HCT116 (cell line): ENCODE results near the gene RBBP8NL. TPM values are rescaled to one million over a fixed set of nuclear protein-coding genes. Genes with fewer than 3 reads are reported as not detected.

ENCODE experiments used
- ATAC-seq: fragments of 200-7000 bp; cut with Tn5 transposase; 2 replicates; pipeline ENCODE4 v1.9.1; 2020; ENCODE audit warnings: mild to moderate bottlenecking, moderate library complexity
- BruUV-seq: library from RNA; stranded (reverse); fragments of 400-500 nt; replicated peaks from 2 replicates; lab custom pipeline; 2021; lab: Mats Ljungman, UMichigan
- CTCF ChIA-PET: fragments of 300-600 bp; sonication (Branson Sonifier 250); formaldehyde crosslinking; loops from one replicate; lab custom pipeline; 2021; ENCODE audit warnings: antibody characterized with exemption; lab: Charles Lee
- POLR2A ChIA-PET: fragments of 300-600, 350-600 bp; sonication (Branson Sonifier 250); formaldehyde crosslinking; loops from one replicate; lab custom pipeline; 2021; ENCODE audit warnings: antibody characterized with exemption; lab: Charles Lee
- RAD21 ChIA-PET, 2 experiments: fragments of 300-600 bp; sonication (Branson Sonifier 250); formaldehyde crosslinking; loops; one replicate each; lab custom pipeline; 2023; ENCODE audit warnings: low total read pairs in 2 of 2; ENCODE audit not compliant: uncharacterized antibody in 2 of 2, unreplicated experiment in 2 of 2, low non-redundant PET in 1 of 2; lab: Charles Lee
- DNase-seq: peaks from one replicate; pipeline ENCODE4 v3.0.0-alpha.2; 2010; ENCODE audit warnings: low read depth, low spot score
- H2AFZ ChIP-seq: fragments of 200-600 bp; shearing (Covaris generic), sonication (generic); 2 replicates; pipeline ENCODE4 v1.6.1; 2017; ENCODE audit warnings: low read depth, mixed run types, mixed read lengths, antibody characterized with exemption, low read length; ENCODE audit not compliant: poor library complexity, severe bottlenecking
- H3K27ac ChIP-seq: 2 replicates; pipeline ENCODE4 v1.5.1; 2012; ENCODE audit warnings: low read depth, low read length
- H3K27me3 ChIP-seq: fragments of 200-600 bp; sonication (generic); 2 replicates; pipeline ENCODE4 v1.6.1; 2016; ENCODE audit warnings: mixed run types, low read length, mixed read lengths; ENCODE audit not compliant: insufficient read depth
- H3K36me3 ChIP-seq, 2 experiments: fragments of 200-500 bp in 1 of 2; fragments of 200-600 bp in 1 of 2; sonication (Bioruptor generic) in 1 of 2; sonication (generic) in 1 of 2; 2 replicates each; pipeline versions ENCODE4 v1.5.1 to v1.6.1; 2014 to 2016; ENCODE audit warnings: low read length in 2 of 2, inconsistent platforms in 1 of 2, mixed read lengths in 1 of 2, mixed run types in 1 of 2; ENCODE audit not compliant: insufficient read depth in 2 of 2, control insufficient read depth in 1 of 2
- H3K4me1 ChIP-seq, 2 experiments: fragments of 200-600 bp in 1 of 2; sonication (generic) in 1 of 2; 2 replicates each; pipeline versions ENCODE4 v1.5.1 to v1.6.1; 2012 to 2017; ENCODE audit warnings: low read length in 2 of 2, inconsistent platforms in 1 of 2, mild to moderate bottlenecking in 1 of 2, mixed read lengths in 1 of 2, mixed run types in 1 of 2, moderate library complexity in 1 of 2; ENCODE audit not compliant: insufficient read depth in 2 of 2, control insufficient read depth in 1 of 2
- H3K4me2 ChIP-seq: fragments of 200-600 bp; sonication (generic); 2 replicates; pipeline ENCODE4 v1.6.1; 2017; ENCODE audit warnings: mixed run types, low read length, mixed read lengths
- H3K4me3 ChIP-seq, 2 experiments: fragments of 200-600 bp in 1 of 2; sonication (generic) in 1 of 2; replicated peaks in 1 of 2; 2 replicates each; pipeline ENCODE4 v1.5.1; 2011 to 2016; ENCODE audit warnings: low read length in 2 of 2, control low read depth in 1 of 2, low read depth in 1 of 2, mild to moderate bottlenecking in 1 of 2, mixed read lengths in 1 of 2, mixed run types in 1 of 2
- H3K79me2 ChIP-seq: fragments of 200-600 bp; sonication (generic); 2 replicates; pipeline ENCODE4 v1.6.1; 2017; ENCODE audit warnings: mild to moderate bottlenecking, mixed run types, low read length, moderate library complexity, mixed read lengths; ENCODE audit not compliant: insufficient read depth
- H3K9ac ChIP-seq: fragments of 200-600 bp; sonication (generic); 2 replicates; pipeline ENCODE4 v1.6.1; 2016; ENCODE audit warnings: low read length, mixed read lengths
- H3K9me2 ChIP-seq: fragments of 200-600 bp; sonication (generic), shearing (Covaris generic); 2 replicates; pipeline ENCODE4 v1.6.1; 2017; ENCODE audit warnings: mixed run types, mild to moderate bottlenecking, moderate library complexity; ENCODE audit not compliant: insufficient read depth
- H3K9me3 ChIP-seq, 2 experiments: fragments of 200-500 bp in 1 of 2; fragments of 200-600 bp in 1 of 2; sonication (Bioruptor generic) in 1 of 2; sonication (generic) in 1 of 2; 2 replicates each; pipeline ENCODE4 v1.6.1; 2014 to 2017; ENCODE audit warnings: low read length in 2 of 2, mixed read lengths in 2 of 2, inconsistent platforms in 1 of 2, low read depth in 1 of 2, mild to moderate bottlenecking in 1 of 2, mixed run types in 1 of 2, moderate library complexity in 1 of 2; ENCODE audit not compliant: control insufficient read depth in 1 of 2, insufficient read depth in 1 of 2
- H4K20me1 ChIP-seq: fragments of 200-600 bp; sonication (generic), shearing (Covaris generic); 2 replicates; pipeline ENCODE4 v1.6.1; 2017; ENCODE audit warnings: mixed run types, mild to moderate bottlenecking, moderate library complexity; ENCODE audit not compliant: insufficient read depth
- CBX3 ChIP-seq: IDR thresholded peaks from 2 replicates; pipeline ENCODE4 v1.6.1; 2012; ENCODE audit warnings: low read depth
- EGR1 ChIP-seq: IDR thresholded peaks from 2 replicates; pipeline ENCODE4 v1.6.1; 2012; ENCODE audit warnings: low read depth
- EZH2 ChIP-seq: fragments of 200-600 bp; sonication (generic); IDR thresholded peaks from 2 replicates; pipeline ENCODE4 v1.6.1; 2017; ENCODE audit warnings: antibody characterized with exemption, mixed run types
- EZH2phosphoT487 ChIP-seq: fragments of 200-600 bp; IDR thresholded peaks from 2 replicates; pipeline ENCODE4 v1.6.1; 2018; ENCODE audit warnings: antibody characterized with exemption, borderline replicate concordance
- JUND ChIP-seq: IDR thresholded peaks from 2 replicates; pipeline ENCODE4 v1.6.1; 2012
- POLR2A ChIP-seq: IDR thresholded peaks from 2 replicates; pipeline ENCODE4 v1.7.0; 2011; ENCODE audit warnings: borderline replicate concordance; ENCODE audit not compliant: insufficient read depth, insufficient read length; ENCODE audit errors: extremely low read depth
- POLR2AphosphoS5 ChIP-seq: IDR thresholded peaks from 2 replicates; pipeline ENCODE4 v1.6.1; 2011; ENCODE audit warnings: mild to moderate bottlenecking, low read depth, low read length, moderate library complexity
- RAD21 ChIP-seq: IDR thresholded peaks from 2 replicates; pipeline ENCODE4 v1.6.1; 2012; ENCODE audit warnings: low read depth, mild to moderate bottlenecking
- SIN3A ChIP-seq: IDR thresholded peaks from 2 replicates; pipeline ENCODE4 v1.6.1; 2012; ENCODE audit warnings: low read depth
- SP1 ChIP-seq: IDR thresholded peaks from 2 replicates; pipeline ENCODE4 v1.6.1; 2012; ENCODE audit warnings: low read depth
- SRF ChIP-seq: IDR thresholded peaks from 2 replicates; pipeline ENCODE4 v1.6.1; 2012; ENCODE audit warnings: low read depth
- ZFX ChIP-seq: fragments of 450-650 bp; IDR thresholded peaks from 2 replicates; pipeline ENCODE4 v1.6.1; 2017
- ZNF274 ChIP-seq: fragments of 200-500 bp; sonication (Bioruptor generic); IDR thresholded peaks from 2 replicates; pipeline ENCODE4 v1.6.1; 2014; ENCODE audit warnings: mild to moderate bottlenecking, low read depth, low read length, inconsistent platforms
- intact Hi-C: fragments of 100-400 bp; cut with micrococcal nuclease; formaldehyde crosslinking; loops from 2 replicates; pipeline ENCODE4 v1.10.0; 2022
- total RNA-seq: library from RNA; stranded (reverse); gene quantifications from one replicate; pipeline ENCODE4 v1.2.1, GENCODE V29; 2021; ENCODE audit not compliant: unreplicated experiment
- TF ChIP-seq, protein P1 (sequence below): IDR thresholded peaks from 2 replicates; pipeline ENCODE4 v1.6.1; 2012; ENCODE audit warnings: low read depth
- TF ChIP-seq, protein P2 (sequence below): IDR thresholded peaks from 2 replicates; pipeline ENCODE4 v1.6.1; 2012
- TF ChIP-seq, protein P3 (sequence below): IDR thresholded peaks from 2 replicates; pipeline ENCODE4 v1.6.1; 2011; ENCODE audit warnings: mild to moderate bottlenecking, low read length, moderate library complexity; ENCODE audit not compliant: insufficient replicate concordance; ENCODE audit errors: extremely low read depth

The RBBP8NL gene
- total RNA-seq, 1 experiment from 2014 or later = 0.59 TPM

DNA sequence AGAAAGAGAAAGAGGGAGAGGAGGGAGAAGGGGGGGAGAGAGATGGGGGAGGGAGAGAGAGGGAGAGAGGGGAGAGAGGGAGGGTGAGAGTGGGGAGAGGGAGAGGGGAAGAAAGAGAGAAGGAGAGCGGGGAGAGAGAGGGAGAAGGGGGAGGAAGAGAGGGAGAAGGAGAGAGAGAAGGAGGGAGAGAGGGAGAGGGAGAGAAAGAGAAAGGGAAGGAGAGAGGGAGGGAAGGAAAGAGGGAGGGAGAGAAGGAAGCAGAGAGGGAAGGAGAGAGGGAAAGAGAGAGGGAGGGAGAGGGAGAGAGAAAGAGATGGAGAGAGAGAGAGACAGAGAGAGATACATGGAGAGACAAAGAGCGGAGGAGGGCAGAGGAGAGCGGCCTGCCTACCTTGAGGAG is 24.6 kb upstream of the RBBP8NL start:
- Histone ChIP-seq H3K27me3 (0 out of 2 replicates have a peak, but pooled peaks cover 4% of the 10 kb centered on the region), H3K9me3 (no peaks in the 10 kb centered on the region), H3K9me2 (no peaks in the 10 kb centered on the region), H3K36me3 (no peaks in the 10 kb centered on the region), H3K79me2 (no peaks in the 10 kb centered on the region), H4K20me1 (no peaks in the 10 kb centered on the region), H3K4me3 (no peak overlapping the region), H3K4me1 (0 out of 4 replicates have a peak, but pooled peaks cover 0 to 3% of the 10 kb centered on the region in 2 experiments), H3K27ac (no peak overlapping the region), H3K4me2 (no peak overlapping the region), H2AFZ (no peak overlapping the region), H3K9ac (no peak overlapping the region)
- no TSS peak for BruUV-seq
- RAD21 ChIA-PET = no interaction called here
- intact Hi-C loops = no loop called here
- CTCF ChIA-PET = no interaction called here
- DNase-seq (no peak), ATAC-seq (no peak)
- POLR2A ChIA-PET = no interaction called here
- TF ChIP-seq ZFX = no peak

DNA sequence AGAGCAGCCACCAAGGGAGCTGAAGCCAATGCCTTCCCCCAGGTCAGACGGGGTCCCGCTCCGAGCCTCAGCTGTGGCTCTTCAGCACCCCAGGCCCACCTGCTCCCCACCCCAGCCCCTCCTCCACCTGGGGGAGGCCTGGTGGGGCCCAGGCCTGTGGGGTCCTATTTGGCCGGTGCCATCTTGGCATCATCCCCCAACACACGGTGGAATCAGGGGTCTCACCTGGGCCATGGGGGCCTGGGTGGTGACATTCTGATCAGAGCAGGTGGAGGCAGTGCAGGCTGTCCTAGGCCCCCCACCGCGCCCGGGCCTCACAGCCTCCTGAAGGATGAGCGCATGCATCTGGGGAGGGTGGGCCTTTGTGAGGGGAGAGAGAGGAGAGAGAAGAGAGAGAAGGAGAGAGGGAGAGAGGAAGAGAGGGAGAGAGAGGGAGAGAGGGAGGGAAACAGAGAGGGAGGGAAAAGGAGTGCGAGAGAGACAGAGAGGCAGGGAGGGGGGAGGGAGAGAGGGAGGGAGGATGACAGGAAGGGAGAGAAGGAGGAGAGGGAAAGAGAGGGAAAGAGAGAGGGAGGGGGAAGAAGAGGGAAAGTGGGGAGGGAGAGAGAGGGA is 23.9 kb upstream of the RBBP8NL start:
- Histone ChIP-seq H3K27me3 (0 out of 2 replicates have a peak, but pooled peaks cover 4% of the 10 kb centered on the region), H3K4me2 (no peak overlapping the region), H4K20me1 (no peaks in the 10 kb centered on the region), H3K9me3 (no peaks in the 10 kb centered on the region), H2AFZ (no peak overlapping the region), H3K27ac (no peak overlapping the region), H3K36me3 (no peaks in the 10 kb centered on the region), H3K4me1 (0 out of 4 replicates have a peak, but pooled peaks cover 0 to 3% of the 10 kb centered on the region in 2 experiments), H3K9ac (no peak overlapping the region), H3K9me2 (no peaks in the 10 kb centered on the region), H3K4me3 (no peak overlapping the region), H3K79me2 (no peaks in the 10 kb centered on the region)
- BruUV-seq = no TSS peak
- ChIA-PET RAD21 (no interaction called here), CTCF (no interaction called here), POLR2A (no interaction called here)
- DNase-seq (no peak), ATAC-seq (no peak)
- intact Hi-C loops = no loop called here
- TF ChIP-seq, protein P1, sequence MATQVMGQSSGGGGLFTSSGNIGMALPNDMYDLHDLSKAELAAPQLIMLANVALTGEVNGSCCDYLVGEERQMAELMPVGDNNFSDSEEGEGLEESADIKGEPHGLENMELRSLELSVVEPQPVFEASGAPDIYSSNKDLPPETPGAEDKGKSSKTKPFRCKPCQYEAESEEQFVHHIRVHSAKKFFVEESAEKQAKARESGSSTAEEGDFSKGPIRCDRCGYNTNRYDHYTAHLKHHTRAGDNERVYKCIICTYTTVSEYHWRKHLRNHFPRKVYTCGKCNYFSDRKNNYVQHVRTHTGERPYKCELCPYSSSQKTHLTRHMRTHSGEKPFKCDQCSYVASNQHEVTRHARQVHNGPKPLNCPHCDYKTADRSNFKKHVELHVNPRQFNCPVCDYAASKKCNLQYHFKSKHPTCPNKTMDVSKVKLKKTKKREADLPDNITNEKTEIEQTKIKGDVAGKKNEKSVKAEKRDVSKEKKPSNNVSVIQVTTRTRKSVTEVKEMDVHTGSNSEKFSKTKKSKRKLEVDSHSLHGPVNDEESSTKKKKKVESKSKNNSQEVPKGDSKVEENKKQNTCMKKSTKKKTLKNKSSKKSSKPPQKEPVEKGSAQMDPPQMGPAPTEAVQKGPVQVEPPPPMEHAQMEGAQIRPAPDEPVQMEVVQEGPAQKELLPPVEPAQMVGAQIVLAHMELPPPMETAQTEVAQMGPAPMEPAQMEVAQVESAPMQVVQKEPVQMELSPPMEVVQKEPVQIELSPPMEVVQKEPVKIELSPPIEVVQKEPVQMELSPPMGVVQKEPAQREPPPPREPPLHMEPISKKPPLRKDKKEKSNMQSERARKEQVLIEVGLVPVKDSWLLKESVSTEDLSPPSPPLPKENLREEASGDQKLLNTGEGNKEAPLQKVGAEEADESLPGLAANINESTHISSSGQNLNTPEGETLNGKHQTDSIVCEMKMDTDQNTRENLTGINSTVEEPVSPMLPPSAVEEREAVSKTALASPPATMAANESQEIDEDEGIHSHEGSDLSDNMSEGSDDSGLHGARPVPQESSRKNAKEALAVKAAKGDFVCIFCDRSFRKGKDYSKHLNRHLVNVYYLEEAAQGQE = no peak
- no peak for TF ChIP-seq SIN3A
- TF ChIP-seq POLR2A = no peak
- TF ChIP-seq EZH2phosphoT487 = no peak
- TF ChIP-seq ZNF274 = no peak
- no peak for TF ChIP-seq JUND
- no peak for TF ChIP-seq ZFX
- TF ChIP-seq CBX3 = no peak
- TF ChIP-seq, protein P2, sequence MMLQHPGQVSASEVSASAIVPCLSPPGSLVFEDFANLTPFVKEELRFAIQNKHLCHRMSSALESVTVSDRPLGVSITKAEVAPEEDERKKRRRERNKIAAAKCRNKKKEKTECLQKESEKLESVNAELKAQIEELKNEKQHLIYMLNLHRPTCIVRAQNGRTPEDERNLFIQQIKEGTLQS = no peak
- TF ChIP-seq RAD21 = no peak
- TF ChIP-seq EGR1 = no peak
- TF ChIP-seq POLR2AphosphoS5 = no peak
- TF ChIP-seq EZH2 = no peak
- no peak for TF ChIP-seq SRF
- no peak for TF ChIP-seq SP1
- TF ChIP-seq, protein P3, sequence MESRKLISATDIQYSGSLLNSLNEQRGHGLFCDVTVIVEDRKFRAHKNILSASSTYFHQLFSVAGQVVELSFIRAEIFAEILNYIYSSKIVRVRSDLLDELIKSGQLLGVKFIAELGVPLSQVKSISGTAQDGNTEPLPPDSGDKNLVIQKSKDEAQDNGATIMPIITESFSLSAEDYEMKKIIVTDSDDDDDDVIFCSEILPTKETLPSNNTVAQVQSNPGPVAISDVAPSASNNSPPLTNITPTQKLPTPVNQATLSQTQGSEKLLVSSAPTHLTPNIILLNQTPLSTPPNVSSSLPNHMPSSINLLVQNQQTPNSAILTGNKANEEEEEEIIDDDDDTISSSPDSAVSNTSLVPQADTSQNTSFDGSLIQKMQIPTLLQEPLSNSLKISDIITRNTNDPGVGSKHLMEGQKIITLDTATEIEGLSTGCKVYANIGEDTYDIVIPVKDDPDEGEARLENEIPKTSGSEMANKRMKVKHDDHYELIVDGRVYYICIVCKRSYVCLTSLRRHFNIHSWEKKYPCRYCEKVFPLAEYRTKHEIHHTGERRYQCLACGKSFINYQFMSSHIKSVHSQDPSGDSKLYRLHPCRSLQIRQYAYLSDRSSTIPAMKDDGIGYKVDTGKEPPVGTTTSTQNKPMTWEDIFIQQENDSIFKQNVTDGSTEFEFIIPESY = no peak
